Transverse colon (tissue), 4 donors: ENCODE measurements around the gene SMARCD3.

ENCODE experiments used
- CTCF ChIP-seq, 5 experiments: fragments of 200-600 bp in 3 of 5; fragments of 450-650 bp in 2 of 5; sonication (generic) in 3 of 5; IDR thresholded peaks; 1 replicate in 2 of 5; 2 replicates in 3 of 5; pipeline ENCODE4 v1.5.1; 2016 to 2017; ENCODE audit warnings: antibody characterized with exemption in 5 of 5, inconsistent platforms in 3 of 5, mild to moderate bottlenecking in 2 of 5, moderate library complexity in 1 of 5
- EP300 ChIP-seq: sonication (generic); formaldehyde crosslinking; IDR thresholded peaks from one replicate; pipeline ENCODE4 v1.6.1; 2017; ENCODE audit warnings: antibody characterized with exemption, low read depth
- POLR2A ChIP-seq: fragments of 450-650 bp; IDR thresholded peaks from one replicate; pipeline ENCODE4 v1.6.1; 2016; ENCODE audit warnings: antibody characterized with exemption, mild to moderate bottlenecking, moderate library complexity
- POLR2AphosphoS5 ChIP-seq, 3 donors: sonication (generic); formaldehyde crosslinking; IDR thresholded peaks; one replicate each; pipeline ENCODE4 v1.6.1; 2016; ENCODE audit warnings: antibody characterized with exemption in 3 of 3

GRCh38 chr7:151278949-151279348 is 30.5 kb upstream of the SMARCD3 start:
- TF ChIP-seq CTCF (IDR thresholded peaks at IDR 0.05), result no peak
- no peak for TF ChIP-seq EP300
- no peak for TF ChIP-seq POLR2A
- TF ChIP-seq POLR2AphosphoS5 (IDR thresholded peaks at IDR 0.05), result no peak
